GM12878 (cell line): ENCODE results near the gene PPIL6. TPM values are rescaled to one million over a fixed set of nuclear protein-coding genes. Genes with fewer than 3 reads are reported as not detected.

ENCODE experiments used
- BCLAF1 ChIP-seq: fragments of 450-650 bp; IDR thresholded peaks from 2 replicates; pipeline ENCODE4 v1.6.1; 2017; ENCODE audit warnings: antibody characterized with exemption, mild to moderate bottlenecking, moderate library complexity
- FOXK2 ChIP-seq: fragments of 450-650 bp; IDR thresholded peaks from 2 replicates; pipeline ENCODE4 v1.6.1; 2017; ENCODE audit warnings: mild to moderate bottlenecking, moderate library complexity
- GABPA ChIP-seq: IDR thresholded peaks from 2 replicates; pipeline ENCODE4 v1.6.1; 2014; ENCODE audit warnings: antibody characterized with exemption, low read depth, mild to moderate bottlenecking, inconsistent platforms
- MYB ChIP-seq: fragments of 150-350 bp; IDR thresholded peaks from 2 replicates; pipeline ENCODE4 v1.6.1; 2014; ENCODE audit warnings: mild to moderate bottlenecking, low read depth, low read length, borderline replicate concordance
- PML ChIP-seq: IDR thresholded peaks from 2 replicates; pipeline ENCODE4 v1.6.1; 2012; ENCODE audit warnings: low read length, inconsistent platforms
- POLR2AphosphoS2 ChIP-seq: IDR thresholded peaks from 2 replicates; pipeline ENCODE4 v1.6.1; 2011; ENCODE audit warnings: low read depth, mild to moderate bottlenecking, low read length, improper control_type of control experiment, moderate library complexity
- POU2F2 ChIP-seq: IDR thresholded peaks from 3 replicates; pipeline ENCODE4 v1.6.1; 2011; ENCODE audit warnings: low read depth, mild to moderate bottlenecking, low read length, borderline replicate concordance
- RFX5 ChIP-seq: IDR thresholded peaks from 2 replicates; pipeline ENCODE4 v1.6.1; 2011; ENCODE audit warnings: low read depth, low read length, improper control_type of control experiment
- SREBF2 ChIP-seq: IDR thresholded peaks from 2 replicates; pipeline ENCODE4 v1.6.1; 2012; ENCODE audit warnings: mild to moderate bottlenecking, low read length
- TARDBP ChIP-seq: IDR thresholded peaks from 2 replicates; pipeline ENCODE4 v1.6.1; 2016; ENCODE audit warnings: borderline replicate concordance
- ZSCAN29 ChIP-seq: fragments of 450-650 bp; IDR thresholded peaks from 2 replicates; pipeline ENCODE4 v1.6.1; 2017; ENCODE audit warnings: mild to moderate bottlenecking, moderate library complexity
- polyA plus RNA-seq, 11 experiments: library from polyadenylated mRNA; depleted of rRNA in 4 of 11; unstranded in 6 of 11; stranded (reverse) in 5 of 11; fragments of >200 nt; fragmentation: Nextera tagmentation in 4 of 11; fragmentation: Illumina TruSeq in 1 of 11; extraction: Ambion mirVana in 4 of 11; extraction: Trizol in 1 of 11; gene quantifications; 1 replicate in 1 of 11; 2 replicates in 10 of 11; pipeline versions ENCODE4 v1.2.1 to v1.2.3, GENCODE V29; 2011 to 2016; ENCODE audit warnings: inconsistent platforms in 2 of 11, missing spikeins in 2 of 11, low read depth in 1 of 11
- total RNA-seq, 4 experiments: library from RNA; depleted of rRNA in 3 of 4; stranded (reverse); fragments of >200 nt in 3 of 4; fragmentation: Illumina TruSeq in 1 of 4; extraction: Trizol in 1 of 4; gene quantifications; 2 replicates each; pipeline versions ENCODE4 v1.2.1 to v1.2.3, GENCODE V29; 2013 to 2021
- TF ChIP-seq, protein P1 (sequence below), 3 experiments: IDR thresholded peaks in 2 of 3; conservative IDR thresholded peaks in 1 of 3; 2 replicates each; pipeline ENCODE4 v1.5.1; 2011; ENCODE audit warnings: low read depth in 3 of 3, low read length in 3 of 3, mild to moderate bottlenecking in 3 of 3, control low read depth in 2 of 3, moderate library complexity in 2 of 3, inconsistent platforms in 1 of 3, mixed read lengths in 1 of 3; ENCODE audit not compliant: control insufficient read depth in 2 of 3, insufficient read depth in 1 of 3; ENCODE audit errors: extremely low read depth in 1 of 3
- TF ChIP-seq, protein P2 (sequence below): fragments of 450-650 bp; formaldehyde crosslinking; IDR thresholded peaks from 2 replicates; pipeline ENCODE4 v1.4.0; 2020; ENCODE audit warnings: mild to moderate bottlenecking, moderate library complexity
- TF ChIP-seq, protein P3 (sequence below): IDR thresholded peaks from 2 replicates; pipeline ENCODE4 v1.6.1; 2012; ENCODE audit warnings: low read depth, low read length, improper control_type of control experiment
- TF ChIP-seq, protein P4 (sequence below): fragments of 450-650 bp; IDR thresholded peaks from 2 replicates; pipeline ENCODE4 v1.6.1; 2017; ENCODE audit warnings: mild to moderate bottlenecking

PPIL6 gene
- total and polyA plus RNA-seq, 10 of the 15 experiments (the other 5 are each of a cell fraction or from before 2014, with no cell fraction given): 0.01 to 0.26 (median 0.12) TPM; not detected in 5

- TF ChIP-seq, protein P1, sequence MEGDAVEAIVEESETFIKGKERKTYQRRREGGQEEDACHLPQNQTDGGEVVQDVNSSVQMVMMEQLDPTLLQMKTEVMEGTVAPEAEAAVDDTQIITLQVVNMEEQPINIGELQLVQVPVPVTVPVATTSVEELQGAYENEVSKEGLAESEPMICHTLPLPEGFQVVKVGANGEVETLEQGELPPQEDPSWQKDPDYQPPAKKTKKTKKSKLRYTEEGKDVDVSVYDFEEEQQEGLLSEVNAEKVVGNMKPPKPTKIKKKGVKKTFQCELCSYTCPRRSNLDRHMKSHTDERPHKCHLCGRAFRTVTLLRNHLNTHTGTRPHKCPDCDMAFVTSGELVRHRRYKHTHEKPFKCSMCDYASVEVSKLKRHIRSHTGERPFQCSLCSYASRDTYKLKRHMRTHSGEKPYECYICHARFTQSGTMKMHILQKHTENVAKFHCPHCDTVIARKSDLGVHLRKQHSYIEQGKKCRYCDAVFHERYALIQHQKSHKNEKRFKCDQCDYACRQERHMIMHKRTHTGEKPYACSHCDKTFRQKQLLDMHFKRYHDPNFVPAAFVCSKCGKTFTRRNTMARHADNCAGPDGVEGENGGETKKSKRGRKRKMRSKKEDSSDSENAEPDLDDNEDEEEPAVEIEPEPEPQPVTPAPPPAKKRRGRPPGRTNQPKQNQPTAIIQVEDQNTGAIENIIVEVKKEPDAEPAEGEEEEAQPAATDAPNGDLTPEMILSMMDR (IDR thresholded peaks at IDR 0.05 in 2 of 3, conservative IDR thresholded peaks at IDR 0.05 in 1 of 3; ENCODE audit: control insufficient read depth in 2 of 3, extremely low read depth in 1 of 3, insufficient read depth in 1 of 3, low read depth in 3 of 3, low read length in 3 of 3): peak; percentile 51 to 71 (median 60); a peak in 5 of 6 replicates
- TF ChIP-seq RFX5: no peak
- peak; percentile 98 for TF ChIP-seq BCLAF1
- no peak for TF ChIP-seq SREBF2
- TF ChIP-seq, protein P2, sequence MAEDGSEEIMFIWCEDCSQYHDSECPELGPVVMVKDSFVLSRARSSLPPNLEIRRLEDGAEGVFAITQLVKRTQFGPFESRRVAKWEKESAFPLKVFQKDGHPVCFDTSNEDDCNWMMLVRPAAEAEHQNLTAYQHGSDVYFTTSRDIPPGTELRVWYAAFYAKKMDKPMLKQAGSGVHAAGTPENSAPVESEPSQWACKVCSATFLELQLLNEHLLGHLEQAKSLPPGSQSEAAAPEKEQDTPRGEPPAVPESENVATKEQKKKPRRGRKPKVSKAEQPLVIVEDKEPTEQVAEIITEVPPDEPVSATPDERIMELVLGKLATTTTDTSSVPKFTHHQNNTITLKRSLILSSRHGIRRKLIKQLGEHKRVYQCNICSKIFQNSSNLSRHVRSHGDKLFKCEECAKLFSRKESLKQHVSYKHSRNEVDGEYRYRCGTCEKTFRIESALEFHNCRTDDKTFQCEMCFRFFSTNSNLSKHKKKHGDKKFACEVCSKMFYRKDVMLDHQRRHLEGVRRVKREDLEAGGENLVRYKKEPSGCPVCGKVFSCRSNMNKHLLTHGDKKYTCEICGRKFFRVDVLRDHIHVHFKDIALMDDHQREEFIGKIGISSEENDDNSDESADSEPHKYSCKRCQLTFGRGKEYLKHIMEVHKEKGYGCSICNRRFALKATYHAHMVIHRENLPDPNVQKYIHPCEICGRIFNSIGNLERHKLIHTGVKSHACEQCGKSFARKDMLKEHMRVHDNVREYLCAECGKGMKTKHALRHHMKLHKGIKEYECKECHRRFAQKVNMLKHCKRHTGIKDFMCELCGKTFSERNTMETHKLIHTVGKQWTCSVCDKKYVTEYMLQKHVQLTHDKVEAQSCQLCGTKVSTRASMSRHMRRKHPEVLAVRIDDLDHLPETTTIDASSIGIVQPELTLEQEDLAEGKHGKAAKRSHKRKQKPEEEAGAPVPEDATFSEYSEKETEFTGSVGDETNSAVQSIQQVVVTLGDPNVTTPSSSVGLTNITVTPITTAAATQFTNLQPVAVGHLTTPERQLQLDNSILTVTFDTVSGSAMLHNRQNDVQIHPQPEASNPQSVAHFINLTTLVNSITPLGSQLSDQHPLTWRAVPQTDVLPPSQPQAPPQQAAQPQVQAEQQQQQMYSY (CRISPR knock-in tag): no peak
- peak; percentile 22; the same call in 1 of the 2 replicates for TF ChIP-seq TARDBP
- peak; percentile 56; the same call in 2 of the 3 replicates for TF ChIP-seq POU2F2
- TF ChIP-seq GABPA: peak; percentile 69; the same call in 1 of the 2 replicates
- TF ChIP-seq ZSCAN29: no peak
- peak; percentile 99 for TF ChIP-seq FOXK2
- TF ChIP-seq, protein P3, sequence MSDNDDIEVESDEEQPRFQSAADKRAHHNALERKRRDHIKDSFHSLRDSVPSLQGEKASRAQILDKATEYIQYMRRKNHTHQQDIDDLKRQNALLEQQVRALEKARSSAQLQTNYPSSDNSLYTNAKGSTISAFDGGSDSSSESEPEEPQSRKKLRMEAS: peak; percentile 93
- TF ChIP-seq, protein P4, sequence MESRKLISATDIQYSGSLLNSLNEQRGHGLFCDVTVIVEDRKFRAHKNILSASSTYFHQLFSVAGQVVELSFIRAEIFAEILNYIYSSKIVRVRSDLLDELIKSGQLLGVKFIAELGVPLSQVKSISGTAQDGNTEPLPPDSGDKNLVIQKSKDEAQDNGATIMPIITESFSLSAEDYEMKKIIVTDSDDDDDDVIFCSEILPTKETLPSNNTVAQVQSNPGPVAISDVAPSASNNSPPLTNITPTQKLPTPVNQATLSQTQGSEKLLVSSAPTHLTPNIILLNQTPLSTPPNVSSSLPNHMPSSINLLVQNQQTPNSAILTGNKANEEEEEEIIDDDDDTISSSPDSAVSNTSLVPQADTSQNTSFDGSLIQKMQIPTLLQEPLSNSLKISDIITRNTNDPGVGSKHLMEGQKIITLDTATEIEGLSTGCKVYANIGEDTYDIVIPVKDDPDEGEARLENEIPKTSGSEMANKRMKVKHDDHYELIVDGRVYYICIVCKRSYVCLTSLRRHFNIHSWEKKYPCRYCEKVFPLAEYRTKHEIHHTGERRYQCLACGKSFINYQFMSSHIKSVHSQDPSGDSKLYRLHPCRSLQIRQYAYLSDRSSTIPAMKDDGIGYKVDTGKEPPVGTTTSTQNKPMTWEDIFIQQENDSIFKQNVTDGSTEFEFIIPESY: no peak
- peak; percentile 70; the same call in 1 of the 2 replicates for TF ChIP-seq PML
- 0 out of 2 replicates have a peak, but pooled peaks have one; percentile 41 for TF ChIP-seq MYB
- TF ChIP-seq POLR2AphosphoS2: peak; percentile 54; the same call in 1 of the 2 replicates
Observed at GRCh38 chr6:109382576-109383437, 57.6 kb downstream of the PPIL6 start (continued).
